Activated T-cell treated with anti-CD3 and anti-CD28 coated beads, Interleukin-2, amount 50 U/mL, for 72 hours (primary cell): Measurements from ENCODE around the gene ALG13. TPM values are rescaled to one million over a fixed set of nuclear protein-coding genes. Genes with fewer than 3 reads are reported as not detected.
"Not testable (repeated sequence)": the region's sequence is repeated elsewhere in the genome, so short reads cannot be mapped to it uniquely, and the experiment has no call there.

ENCODE experiments used
- ATAC-seq, 2 donors: fragments of 150-1000 bp; cut with Tn5 transposase; replicated peaks in 1 of 2; 2 replicates each; pipeline ENCODE4 v1.10.0; 2021; ENCODE audit warnings: moderate library complexity in 2 of 2, mild to moderate bottlenecking in 1 of 2
- DNase-seq, 2 donors: peaks; one replicate each; pipeline ENCODE4 v3.0.0; 2021 to 2022; ENCODE audit warnings: mixed read lengths in 1 of 2
- H3K27ac Mint-ChIP-seq: one replicate; pipeline ENCODE4 v1.8.0; 2022; ENCODE audit warnings: mild to moderate bottlenecking, moderate library complexity, mixed read lengths
- H3K27me3 Mint-ChIP-seq: one replicate; pipeline ENCODE4 v1.8.0; 2022; ENCODE audit warnings: low read depth, mixed read lengths
- H3K36me3 Mint-ChIP-seq, 2 donors: one replicate each; pipeline ENCODE4 v1.8.0; 2022; ENCODE audit warnings: mixed read lengths in 2 of 2, mild to moderate bottlenecking in 1 of 2; ENCODE audit not compliant: insufficient read depth in 2 of 2
- H3K4me1 Mint-ChIP-seq: one replicate; pipeline ENCODE4 v1.8.0; 2022; ENCODE audit warnings: low read depth, mixed read lengths
- H3K4me3 Mint-ChIP-seq, 2 donors: one replicate each; pipeline ENCODE4 v1.8.0; 2022; ENCODE audit warnings: mild to moderate bottlenecking in 2 of 2, mixed read lengths in 2 of 2, moderate library complexity in 2 of 2
- H3K9me3 Mint-ChIP-seq, 2 donors: one replicate each; pipeline ENCODE4 v1.8.0; 2022; ENCODE audit warnings: mixed read lengths in 2 of 2
- total RNA-seq, 2 donors: library from RNA; stranded (reverse); gene quantifications; one replicate each; pipeline ENCODE4 v1.2.3, GENCODE V29; 2022

ALG13 gene
- 100 to 1,000 TPM in 1 of 2 donors, 10 to 100 TPM in 1; 63.8 to 112 TPM for total RNA-seq

DNA sequence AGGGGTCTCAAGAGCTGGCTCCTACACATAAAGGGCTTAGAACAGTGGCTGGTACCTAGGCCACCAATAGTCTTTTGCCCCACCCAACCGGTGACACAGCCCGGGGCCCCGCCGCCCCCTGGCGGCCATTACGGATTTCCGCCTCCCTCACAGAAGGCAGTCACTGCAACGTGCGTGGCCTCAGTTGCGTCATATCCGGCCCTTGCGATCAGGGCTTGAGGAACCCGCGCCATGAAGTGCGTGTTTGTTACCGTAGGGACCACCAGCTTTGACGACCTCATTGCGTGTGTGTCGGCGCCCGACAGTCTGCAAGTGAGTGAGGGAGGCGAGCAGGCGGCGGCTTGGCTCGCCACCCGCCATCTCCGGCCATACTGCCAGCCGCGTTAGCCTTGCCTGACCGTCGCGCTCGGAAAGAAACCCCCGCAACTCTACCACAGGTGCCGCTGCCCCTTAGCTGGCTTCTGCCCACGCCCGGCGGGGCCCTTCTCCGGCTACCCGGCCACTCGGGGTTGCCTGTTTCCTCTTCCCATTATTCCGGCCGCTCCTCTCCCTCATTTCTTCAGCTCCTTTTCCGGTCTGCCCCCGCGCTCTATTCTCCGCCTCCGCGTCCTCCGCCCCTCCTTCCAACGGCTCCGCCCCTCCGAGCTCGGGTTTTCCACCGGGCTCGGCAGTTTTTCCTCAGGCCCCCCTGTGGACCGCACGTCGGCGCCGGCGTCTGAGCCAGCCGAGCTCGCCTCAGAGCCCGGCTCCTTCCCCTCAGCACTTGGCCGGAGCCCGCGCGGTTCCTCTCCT lies at the start of gene ALG13:
TSS of gene ALG13 (plus strand) at position 183 of the 792 bp plus-strand sequence. CDS start at position 232, 49 bp downstream.
- peak; percentile 96 to 97 for ATAC-seq
- H3K4me3 Mint-ChIP-seq: peak within 1 kb of the TSS; percentile 91 to 92
- DNase-seq: peak; percentile 86 to 91
- H3K4me1 Mint-ChIP-seq: peaks cover 39% of the 10 kb centered on the region
- H3K27ac Mint-ChIP-seq: peak within 1 kb of the TSS; percentile 94
- no peaks in the 10 kb centered on the region for H3K27me3 Mint-ChIP-seq
- H3K9me3 Mint-ChIP-seq: no peaks in the 10 kb centered on the region
- peaks cover 3 to 22% of the 10 kb centered on the region in 2 donors for H3K36me3 Mint-ChIP-seq

DNA sequence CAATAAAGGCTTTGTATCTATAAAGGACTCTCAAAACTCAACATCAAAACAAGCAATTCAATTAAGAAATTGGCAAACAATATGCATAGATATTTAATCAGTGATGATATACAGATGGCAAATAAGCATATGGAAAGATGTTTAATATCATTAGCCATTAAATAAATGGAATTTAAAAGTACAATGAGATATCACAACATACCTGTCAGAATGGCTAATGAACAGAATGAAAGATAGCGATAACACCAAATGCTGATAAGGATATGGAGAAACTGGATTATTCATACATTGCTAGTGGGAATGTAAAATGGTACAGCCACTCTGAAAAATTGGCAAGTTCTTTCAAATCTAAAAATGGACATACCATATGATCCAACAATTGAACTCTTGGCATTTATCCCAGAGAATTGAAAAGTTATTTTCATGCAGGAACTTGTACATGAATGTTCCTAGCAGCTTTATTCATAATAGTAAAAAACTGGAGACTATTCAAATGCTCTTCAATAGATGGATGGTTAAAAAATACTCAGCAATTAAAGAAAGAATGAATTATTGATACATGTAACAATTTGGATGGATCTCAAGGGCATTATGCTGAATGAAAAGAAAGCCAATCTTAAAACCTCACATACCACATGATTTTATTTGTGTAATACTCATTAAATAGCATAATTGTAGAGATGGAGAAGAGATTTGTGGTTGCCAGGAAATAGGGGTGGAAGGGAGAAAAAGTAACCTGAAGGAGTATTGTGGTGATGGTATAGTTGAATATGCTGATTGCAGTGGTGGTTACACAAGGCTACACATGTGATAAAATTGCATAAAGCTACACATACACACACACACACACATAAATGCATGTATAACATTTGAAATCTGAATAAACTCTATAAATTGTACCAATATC lies 45.9 kb upstream of the ALG13 start:
- no peak for ATAC-seq
- no peaks in the 10 kb centered on the region for H3K4me1 Mint-ChIP-seq
- no peak overlapping the region for H3K4me3 Mint-ChIP-seq
- peaks cover 34% of the 10 kb centered on the region for H3K27me3 Mint-ChIP-seq
- no peaks in the 10 kb centered on the region for H3K36me3 Mint-ChIP-seq
- H3K9me3 Mint-ChIP-seq: no peaks in the 10 kb centered on the region
- no peak for DNase-seq
- H3K27ac Mint-ChIP-seq: no peak overlapping the region

DNA sequence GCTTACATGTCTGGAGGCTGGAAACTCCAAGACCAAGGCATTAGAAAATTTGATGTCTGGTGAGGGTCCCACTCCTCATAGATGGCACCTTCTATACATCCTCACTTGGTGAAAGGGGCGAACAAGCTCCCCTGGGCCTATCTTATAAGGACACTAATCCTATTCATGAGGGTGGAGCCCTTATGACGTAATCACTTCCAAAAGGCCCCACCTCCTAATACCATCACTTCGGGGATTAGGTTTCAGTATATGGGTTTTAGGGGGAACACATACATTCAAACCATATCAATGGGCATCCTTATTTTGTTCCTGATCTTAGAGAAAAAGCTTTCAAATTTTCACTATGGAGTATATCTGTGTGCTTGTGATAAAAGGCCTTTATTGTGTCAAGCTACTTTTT lies 39.0 kb upstream of the ALG13 start:
- DNase-seq (no peak), ATAC-seq (no peak)
- no peak overlapping the region for H3K4me3 Mint-ChIP-seq
- peaks cover 19% of the 10 kb centered on the region for H3K4me1 Mint-ChIP-seq
- H3K27me3 Mint-ChIP-seq: peaks cover 33% of the 10 kb centered on the region
- no peaks in the 10 kb centered on the region for H3K9me3 Mint-ChIP-seq
- no peak overlapping the region for H3K27ac Mint-ChIP-seq
- no peaks in the 10 kb centered on the region for H3K36me3 Mint-ChIP-seq

DNA sequence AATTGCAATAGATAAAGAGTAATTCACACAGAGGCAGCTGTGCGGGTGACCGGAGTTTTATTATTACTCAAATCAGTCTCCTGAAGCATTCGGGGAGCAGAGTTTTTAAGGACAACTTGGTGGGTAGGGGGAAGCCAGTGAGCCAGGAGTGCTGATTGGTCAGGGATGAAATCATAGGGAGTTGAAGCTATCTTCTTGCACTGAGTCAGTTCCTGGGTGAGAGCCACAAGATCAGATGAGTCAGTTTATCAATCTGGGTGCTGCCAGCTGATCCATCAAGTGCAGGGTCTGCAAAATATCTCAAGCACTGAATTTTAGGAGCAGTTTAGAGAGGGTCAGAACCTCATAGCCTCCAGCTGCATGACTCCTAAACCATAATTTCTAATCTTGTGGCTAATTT lies 35.8 kb upstream of the ALG13 start:
- H3K4me3 Mint-ChIP-seq: peak overlapping the region in 1 of 2 donors; percentile 18
- H3K9me3 Mint-ChIP-seq, H3K36me3 Mint-ChIP-seq: not testable (repeated sequence)
- peaks cover 19% of the 10 kb centered on the region for H3K4me1 Mint-ChIP-seq
- DNase-seq (peak; percentile 17 to 39), ATAC-seq (peak; percentile 46 to 50)
- H3K27ac Mint-ChIP-seq: peak overlapping the region; percentile 27
- H3K27me3 Mint-ChIP-seq: peaks cover 41% of the 10 kb centered on the region

DNA sequence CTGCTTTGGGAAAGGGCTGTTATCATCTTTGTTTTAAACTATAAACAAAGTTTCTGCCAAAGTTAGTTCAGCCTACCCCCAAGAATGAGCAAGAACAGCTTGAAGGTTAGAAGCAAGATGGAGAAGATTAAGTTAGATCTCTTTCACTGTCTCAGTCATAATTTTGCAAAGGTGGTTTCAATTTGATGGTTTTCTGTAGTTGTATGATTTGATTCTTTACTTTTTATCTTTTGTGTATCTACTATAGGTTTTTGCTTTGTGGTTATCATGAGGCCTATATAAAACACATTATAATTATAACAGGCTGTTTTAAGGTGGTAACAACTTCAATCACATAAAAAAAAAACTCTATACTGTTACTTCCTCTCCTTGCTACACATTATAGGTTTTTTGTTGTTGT lies 35.4 kb upstream of the ALG13 start:
- DNase-seq: no peak
- H3K4me1 Mint-ChIP-seq: peaks cover 19% of the 10 kb centered on the region
- no peak overlapping the region for H3K27ac Mint-ChIP-seq
- H3K27me3 Mint-ChIP-seq: peaks cover 46% of the 10 kb centered on the region
- peak; percentile 78 to 85 for ATAC-seq
- peaks cover 2 to 3% of the 10 kb centered on the region in 2 donors for H3K36me3 Mint-ChIP-seq
- no peak overlapping the region for H3K4me3 Mint-ChIP-seq
- peaks cover 0 to 2% of the 10 kb centered on the region in 2 donors for H3K9me3 Mint-ChIP-seq

DNA sequence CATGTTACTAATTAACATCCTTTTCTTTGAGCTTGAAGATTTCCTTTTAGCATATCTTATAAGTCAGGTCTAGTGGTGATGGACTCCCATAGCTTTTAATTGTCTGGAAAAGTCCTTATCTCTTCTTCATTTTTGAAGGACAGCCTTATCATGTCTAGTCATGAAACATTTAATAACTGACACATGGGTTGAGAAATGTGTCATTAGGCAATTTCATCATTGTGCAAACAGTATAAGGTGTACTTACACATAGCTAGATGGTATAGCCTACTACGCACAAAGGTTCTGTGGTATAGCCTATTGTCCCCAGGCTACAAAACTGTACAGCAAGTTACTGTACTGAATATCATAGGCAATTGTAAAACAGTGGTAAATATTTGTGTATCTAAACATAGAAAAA lies 34.5 kb upstream of the ALG13 start:
- peak in 1 of 2 donors; percentile 27 for ATAC-seq
- Mint-ChIP-seq H3K27me3 (peaks cover 49% of the 10 kb centered on the region), H3K9me3 (peaks cover 0 to 2% of the 10 kb centered on the region in 2 donors), H3K27ac (no peak overlapping the region), H3K36me3 (peaks cover 2 to 3% of the 10 kb centered on the region in 2 donors), H3K4me3 (no peak overlapping the region), H3K4me1 (peaks cover 19% of the 10 kb centered on the region)
- DNase-seq: no peak

DNA sequence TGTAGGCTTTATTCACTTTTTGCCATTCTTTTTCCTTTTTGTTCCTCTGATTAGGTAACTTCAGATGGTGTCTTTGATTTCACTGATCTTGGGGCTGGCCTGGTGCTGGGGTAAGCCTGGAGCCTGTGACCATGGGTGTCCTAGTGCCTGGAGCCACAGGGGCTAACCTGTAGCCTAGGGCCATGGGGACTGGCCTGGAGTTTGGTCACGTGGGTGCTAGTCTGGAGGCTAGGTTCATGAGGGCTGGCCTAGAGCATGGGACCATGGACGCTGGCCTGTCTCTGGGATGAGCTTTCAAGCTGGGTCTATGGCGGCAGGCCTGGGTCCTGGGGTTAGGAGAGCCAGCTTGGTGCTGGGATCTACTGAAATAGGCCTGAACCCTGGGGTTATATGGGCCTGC lies 32.2 kb upstream of the ALG13 start:
- DNase-seq: no peak
- Mint-ChIP-seq H3K4me1 (peaks cover 19% of the 10 kb centered on the region), H3K4me3 (no peak overlapping the region), H3K36me3 (peaks cover 2 to 3% of the 10 kb centered on the region in 2 donors), H3K27ac (no peak overlapping the region), H3K9me3 (peaks cover 0 to 2% of the 10 kb centered on the region in 2 donors), H3K27me3 (peaks cover 41% of the 10 kb centered on the region)
- ATAC-seq: no peak

DNA sequence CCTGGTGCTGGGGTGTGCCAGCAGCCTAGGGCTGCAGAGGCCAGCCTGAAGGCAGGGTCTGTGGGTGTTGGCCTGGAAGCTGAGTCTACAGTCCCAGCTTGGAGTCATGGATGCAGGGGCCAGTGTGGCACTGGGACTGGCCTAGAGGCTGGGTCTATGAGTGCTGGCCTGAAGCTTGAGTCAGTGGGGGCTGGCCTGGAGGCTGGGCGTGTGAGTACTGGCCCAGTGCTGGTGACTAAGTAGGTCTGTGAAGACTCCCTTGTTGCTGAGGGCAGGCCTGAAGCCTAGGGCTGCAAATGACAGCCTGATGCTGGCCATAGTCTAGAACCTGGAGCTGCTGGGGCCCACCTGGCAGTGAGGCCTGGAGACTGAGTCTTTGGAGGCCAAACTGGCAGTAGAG lies 31.3 kb upstream of the ALG13 start:
- Mint-ChIP-seq H3K27me3 (peaks cover 37% of the 10 kb centered on the region), H3K4me1 (peaks cover 17% of the 10 kb centered on the region), H3K27ac (no peak overlapping the region), H3K9me3 (peaks cover 0 to 2% of the 10 kb centered on the region in 2 donors), H3K36me3 (peaks cover 2 to 3% of the 10 kb centered on the region in 2 donors), H3K4me3 (no peak overlapping the region)
- ATAC-seq (no peak), DNase-seq (no peak)

DNA sequence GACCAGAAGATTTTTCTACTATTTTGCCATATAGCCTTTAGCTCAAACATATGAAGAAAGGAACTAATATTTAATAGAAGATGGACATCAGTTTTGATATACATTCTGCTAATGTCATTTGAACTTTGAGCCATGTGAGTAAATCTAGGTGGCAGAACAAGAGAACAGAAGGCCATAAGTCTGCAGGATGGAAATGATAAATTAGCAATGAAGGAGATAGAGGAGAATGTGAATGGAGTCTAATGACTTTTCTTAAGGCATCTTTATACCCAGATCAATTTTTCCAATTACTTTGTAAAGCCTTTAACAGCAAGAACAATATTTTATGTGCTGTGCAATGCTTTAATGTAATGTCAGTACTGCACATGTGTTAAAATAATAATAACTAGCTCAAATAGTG lies 30.1 kb upstream of the ALG13 start:
- Mint-ChIP-seq H3K4me3 (no peak overlapping the region), H3K9me3 (peaks cover 0 to 2% of the 10 kb centered on the region in 2 donors), H3K27ac (no peak overlapping the region), H3K4me1 (peaks cover 5% of the 10 kb centered on the region), H3K27me3 (peaks cover 41% of the 10 kb centered on the region), H3K36me3 (peaks cover 2 to 3% of the 10 kb centered on the region in 2 donors)
- DNase-seq: no peak
- ATAC-seq: no peak

DNA sequence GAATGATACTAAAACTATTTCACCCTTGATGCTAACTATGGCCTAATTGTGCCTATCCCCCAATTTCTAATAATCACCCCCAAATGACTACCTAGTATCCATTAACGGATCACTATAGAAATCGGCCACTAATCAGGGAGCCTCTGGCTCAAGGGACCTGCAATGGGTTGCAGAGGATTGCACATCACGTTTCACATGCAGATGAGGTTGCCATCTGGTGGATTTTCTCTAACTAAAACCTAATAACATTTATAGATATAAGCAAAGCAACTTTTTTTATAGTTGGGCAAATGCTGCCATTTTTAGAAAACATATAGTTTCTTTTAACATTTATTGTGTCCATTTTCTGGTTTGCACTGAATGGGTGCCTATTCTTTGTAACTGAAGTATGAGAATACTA lies 28.3 kb upstream of the ALG13 start:
- Mint-ChIP-seq H3K27ac (no peak overlapping the region), H3K27me3 (peaks cover 46% of the 10 kb centered on the region), H3K36me3 (peaks cover 2 to 3% of the 10 kb centered on the region in 2 donors), H3K4me3 (no peak overlapping the region), H3K9me3 (peaks cover 0 to 2% of the 10 kb centered on the region in 2 donors), H3K4me1 (no peaks in the 10 kb centered on the region)
- no peak for ATAC-seq
- DNase-seq: no peak

DNA sequence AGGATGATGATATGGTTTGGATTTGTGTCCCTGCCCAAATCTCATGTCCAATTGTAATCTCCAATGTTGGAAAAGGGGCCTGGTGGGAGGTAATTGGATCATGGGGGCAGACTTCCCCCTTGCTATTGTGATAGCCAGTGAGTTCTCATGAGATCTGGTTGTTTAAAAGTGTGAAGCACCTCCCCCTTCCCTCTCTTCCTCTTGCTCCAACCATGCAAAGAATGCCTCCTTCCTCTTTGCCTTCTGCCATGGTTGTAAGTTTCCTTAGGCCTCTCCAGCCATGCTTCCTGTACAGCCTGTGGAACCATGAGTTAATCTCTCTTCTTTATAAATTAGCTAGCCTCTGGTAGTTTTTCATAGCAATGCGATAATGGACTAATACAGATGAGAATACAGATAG lies 19.7 kb upstream of the ALG13 start:
- no peaks in the 10 kb centered on the region for H3K4me1 Mint-ChIP-seq
- ATAC-seq (no peak), DNase-seq (no peak)
- no peak overlapping the region for H3K27ac Mint-ChIP-seq
- H3K36me3 Mint-ChIP-seq: no peaks in the 10 kb centered on the region
- H3K27me3 Mint-ChIP-seq: peaks cover 26% of the 10 kb centered on the region
- H3K4me3 Mint-ChIP-seq: no peak overlapping the region
- no peaks in the 10 kb centered on the region for H3K9me3 Mint-ChIP-seq

DNA sequence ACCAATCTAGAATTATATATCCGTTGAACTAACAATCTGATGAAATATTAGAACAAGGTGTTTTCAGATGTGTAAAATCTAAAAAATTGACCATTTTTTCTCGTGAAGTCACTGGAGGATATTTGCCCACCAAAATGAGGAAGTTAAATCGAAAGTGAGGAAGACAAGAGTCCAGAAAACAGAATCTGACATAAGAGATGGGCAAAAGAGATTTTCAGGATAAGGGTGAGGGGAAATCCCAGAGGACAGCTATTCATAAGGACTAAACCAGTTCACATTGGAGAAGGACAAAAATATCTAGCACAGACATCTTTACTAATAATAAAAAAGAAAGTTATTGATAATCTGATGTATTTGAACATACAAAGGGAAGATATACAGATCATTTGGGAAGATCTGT lies 18.7 kb upstream of the ALG13 start:
- DNase-seq: no peak
- Mint-ChIP-seq H3K9me3 (no peaks in the 10 kb centered on the region), H3K36me3 (no peaks in the 10 kb centered on the region), H3K4me3 (no peak overlapping the region), H3K27me3 (peaks cover 23% of the 10 kb centered on the region), H3K4me1 (no peaks in the 10 kb centered on the region), H3K27ac (no peak overlapping the region)
- ATAC-seq: no peak

DNA sequence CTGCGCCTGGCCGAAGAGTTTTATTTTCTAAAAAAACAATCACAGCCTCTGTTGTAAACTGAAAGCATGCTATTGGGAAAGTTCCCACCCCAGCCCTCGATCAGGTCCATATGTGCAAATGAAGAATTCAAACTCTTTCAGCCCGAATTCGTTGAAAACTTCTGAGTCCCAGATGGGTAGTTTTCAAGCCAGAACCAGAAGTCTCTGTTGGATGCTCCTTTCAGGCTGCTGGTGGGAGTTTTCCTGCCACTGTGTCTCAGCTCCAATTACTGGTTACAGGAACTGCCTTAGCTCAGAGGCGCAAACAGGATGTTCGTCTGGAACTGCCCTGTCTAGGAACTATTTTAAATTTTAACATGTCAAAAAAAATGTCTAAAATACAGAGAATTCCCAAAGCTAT lies 9.3 kb upstream of the ALG13 start:
- H3K27ac Mint-ChIP-seq: no peak overlapping the region
- DNase-seq (no peak), ATAC-seq (no peak)
- no peaks in the 10 kb centered on the region for H3K9me3 Mint-ChIP-seq
- H3K4me1 Mint-ChIP-seq: no peaks in the 10 kb centered on the region
- H3K4me3 Mint-ChIP-seq: no peak overlapping the region
- no peaks in the 10 kb centered on the region for H3K36me3 Mint-ChIP-seq
- peaks cover 8% of the 10 kb centered on the region for H3K27me3 Mint-ChIP-seq
